GM19438 (cell line): ENCODE results near the gene MAFB.

Experiments used
- ATAC-seq: cut with Tn5 transposase; IDR thresholded peaks from one replicate; pipeline ENCODE4 v1.9.1; 2021; ENCODE audit warnings: low read depth; ENCODE audit not compliant: unreplicated experiment

Gene MAFB

DNA sequence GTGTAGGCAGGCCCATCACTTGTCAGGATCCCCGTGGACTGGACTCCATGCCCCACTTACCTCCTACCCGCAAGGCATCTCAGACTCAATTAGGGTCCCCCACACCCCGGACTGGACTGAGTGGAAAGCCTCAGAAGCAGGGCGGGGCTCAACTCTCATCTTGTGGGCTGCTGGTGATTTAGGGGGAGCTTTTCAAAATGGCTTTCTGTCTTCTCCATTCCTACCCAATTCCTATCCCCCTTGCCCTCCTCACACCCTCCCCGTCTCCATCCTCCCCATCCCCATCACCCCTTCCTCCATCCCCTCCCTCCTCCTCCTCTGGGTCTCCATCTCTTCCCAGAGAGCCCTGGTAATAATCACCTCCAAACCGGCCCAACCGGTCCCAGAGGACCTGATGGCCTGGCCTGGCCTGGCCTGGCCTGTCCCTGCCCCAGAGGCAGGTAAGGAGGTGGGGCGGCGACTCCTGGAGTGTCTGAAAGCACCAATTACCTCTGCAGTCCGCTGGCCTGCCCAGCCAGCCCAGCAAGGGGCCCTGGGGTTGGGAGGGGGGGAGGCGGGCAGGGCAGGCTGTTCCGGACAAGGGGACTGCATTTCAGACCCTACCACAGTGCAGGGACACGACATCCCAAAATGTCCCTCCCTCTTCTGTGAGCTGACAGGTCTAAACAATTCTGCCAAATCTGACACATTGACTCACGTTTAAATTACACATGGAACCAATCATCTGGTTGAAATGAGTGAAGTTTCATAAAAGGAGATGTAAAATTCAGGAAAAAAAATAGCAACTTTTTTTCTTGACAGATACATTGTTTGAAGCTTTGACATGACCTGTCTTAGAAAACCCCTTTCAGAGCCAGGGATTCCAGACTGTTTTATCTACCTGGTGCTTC lies 24.8 kb downstream of the MAFB start:
- ATAC-seq = no peak

DNA sequence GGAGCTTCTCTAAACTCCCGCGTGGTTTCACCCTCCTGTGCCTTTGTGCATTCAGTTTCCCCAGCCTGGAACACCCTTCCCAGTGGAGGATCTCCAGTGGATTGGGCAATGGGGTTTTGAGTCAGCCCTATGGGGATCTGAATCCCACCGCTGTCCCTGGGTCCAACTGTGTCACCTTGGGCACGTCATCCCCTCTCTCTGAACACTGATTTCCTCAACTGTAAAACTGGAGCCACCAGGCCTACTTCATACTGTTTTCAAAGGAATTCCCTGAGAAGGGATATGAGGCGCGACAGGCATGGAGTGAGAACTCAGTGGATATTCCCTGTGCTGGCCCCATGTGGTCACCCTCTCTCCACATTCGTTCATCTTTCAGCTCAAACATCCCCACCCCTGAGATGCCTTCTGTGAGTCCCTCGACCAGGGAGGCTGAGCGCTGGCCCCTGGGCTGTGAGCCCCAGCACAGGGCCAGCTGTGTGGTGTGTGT lies 25.7 kb downstream of the MAFB start:
- no peak for ATAC-seq

DNA sequence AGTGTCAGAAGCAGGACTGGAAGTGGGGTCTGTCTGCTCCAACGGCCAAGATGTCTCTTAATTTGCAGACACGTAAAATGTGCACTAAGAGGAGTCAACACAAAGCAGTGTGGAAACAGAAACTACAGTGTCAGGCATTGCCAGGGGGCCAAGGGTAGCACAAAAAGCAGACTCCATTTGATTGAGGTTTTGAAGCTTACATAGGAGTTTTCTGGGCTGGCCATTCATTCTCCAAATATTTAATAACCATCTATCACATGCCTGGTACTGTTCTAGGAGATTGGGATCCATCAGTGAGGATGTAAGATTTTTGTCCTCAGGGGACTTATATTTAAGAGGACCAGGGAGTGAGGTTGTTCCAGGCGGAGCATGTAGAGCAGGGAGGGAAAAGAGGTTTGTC lies 29.5 kb downstream of the MAFB start:
- ATAC-seq = no peak

DNA sequence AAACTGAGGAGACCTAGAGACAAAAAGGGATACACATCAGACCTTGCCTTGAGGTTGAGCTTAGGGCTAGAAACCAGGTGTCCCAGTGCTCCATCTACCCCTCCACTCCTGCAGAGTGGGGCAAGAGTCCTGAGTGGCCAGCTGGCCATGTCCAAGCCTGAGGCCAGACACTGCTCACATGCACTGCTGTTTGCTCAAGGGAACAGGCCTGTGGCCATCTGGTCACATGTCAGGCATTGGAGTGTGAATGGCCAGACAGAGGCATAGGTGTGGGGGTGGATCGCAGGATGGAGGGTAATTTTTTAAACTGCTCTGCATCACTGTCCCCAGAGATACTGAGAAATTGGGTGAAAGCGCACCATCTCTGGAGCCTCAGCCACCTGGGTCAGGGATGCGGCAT lies 30.5 kb downstream of the MAFB start:
- no peak for ATAC-seq

DNA sequence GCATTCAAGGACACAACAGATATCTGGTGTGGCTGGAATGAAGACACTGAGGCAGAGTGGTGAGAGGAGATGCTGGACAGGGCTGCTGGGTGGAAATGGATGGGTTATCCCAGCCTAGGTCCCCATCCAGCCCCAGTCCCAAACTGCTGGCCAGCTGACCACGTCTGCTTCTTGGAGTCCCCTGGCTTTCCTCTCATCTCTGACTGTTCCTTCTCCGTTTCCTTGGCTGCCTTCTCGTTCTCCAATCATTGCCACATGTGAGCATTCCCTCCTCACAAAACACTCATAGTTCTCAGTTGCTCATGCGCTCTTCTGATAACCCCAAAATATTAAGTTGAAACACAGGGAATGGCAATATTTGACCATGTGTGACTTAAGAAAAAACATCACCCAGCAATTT lies 31.5 kb downstream of the MAFB start:
- no peak for ATAC-seq

DNA sequence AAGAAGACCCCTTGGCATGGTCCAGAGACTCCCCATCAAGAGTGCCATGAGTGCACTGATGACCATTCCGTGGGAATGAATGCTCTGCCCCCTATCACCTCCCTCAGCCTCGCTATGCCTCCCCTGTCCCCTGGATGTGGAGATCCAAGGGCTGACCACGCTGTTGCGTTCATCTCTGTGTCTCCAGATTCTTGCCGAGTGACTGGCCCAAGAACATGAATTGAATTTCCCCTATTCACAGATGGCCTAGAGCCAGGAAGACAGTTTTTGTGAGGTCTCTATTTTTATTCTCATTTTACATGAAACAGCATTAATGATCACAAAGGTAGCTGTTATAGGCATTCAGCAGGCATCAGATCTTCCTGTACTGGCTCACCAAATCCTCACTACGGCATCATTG lies 33.6 kb downstream of the MAFB start:
- no peak for ATAC-seq

DNA sequence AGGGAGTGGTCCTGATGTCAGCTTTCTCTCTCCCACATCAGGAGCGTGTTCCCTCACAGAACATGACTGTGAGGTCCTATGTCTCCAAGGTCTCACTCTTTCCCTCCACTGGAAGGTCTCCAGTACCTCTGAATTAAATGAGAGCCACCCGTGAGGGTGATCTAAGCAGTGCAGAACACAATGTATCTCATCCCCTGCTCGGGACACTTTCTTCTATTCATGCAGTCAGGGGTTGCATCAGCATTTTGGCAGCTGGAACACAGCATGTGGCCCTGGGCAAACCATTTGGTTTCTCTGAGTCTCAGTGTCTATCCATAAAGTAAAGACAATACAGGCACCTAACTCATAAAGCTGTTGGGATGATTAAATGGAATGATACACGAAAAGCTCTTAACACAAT lies 34.2 kb downstream of the MAFB start:
- ATAC-seq = no peak

DNA sequence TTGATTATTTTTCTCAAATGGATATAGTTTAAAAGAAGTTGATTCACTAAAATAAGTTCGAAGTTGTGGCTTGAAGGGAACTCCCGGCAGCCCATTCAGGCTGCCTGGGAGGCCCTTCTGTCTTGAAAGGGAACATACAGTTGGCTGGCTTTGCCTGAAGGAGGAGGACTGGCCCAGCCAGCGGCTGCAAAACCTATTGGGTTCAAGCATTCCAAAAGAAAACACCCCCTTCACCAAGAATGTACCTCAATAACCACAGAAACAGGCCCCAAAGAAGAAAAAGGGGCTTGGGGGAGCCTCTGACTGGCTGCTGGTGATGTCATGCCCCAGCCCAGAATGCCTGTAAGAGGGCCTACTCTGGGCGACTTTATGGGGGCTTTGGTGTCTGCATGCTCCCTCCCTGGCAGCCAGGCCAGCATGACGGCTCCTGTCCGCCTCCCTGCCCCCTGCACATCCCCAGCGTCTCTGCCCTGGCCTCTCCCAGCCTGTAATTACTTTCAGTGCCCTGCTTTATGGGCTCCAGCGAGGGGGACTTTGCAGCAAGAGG lies 36.5 kb downstream of the MAFB start:
- no peak for ATAC-seq

DNA sequence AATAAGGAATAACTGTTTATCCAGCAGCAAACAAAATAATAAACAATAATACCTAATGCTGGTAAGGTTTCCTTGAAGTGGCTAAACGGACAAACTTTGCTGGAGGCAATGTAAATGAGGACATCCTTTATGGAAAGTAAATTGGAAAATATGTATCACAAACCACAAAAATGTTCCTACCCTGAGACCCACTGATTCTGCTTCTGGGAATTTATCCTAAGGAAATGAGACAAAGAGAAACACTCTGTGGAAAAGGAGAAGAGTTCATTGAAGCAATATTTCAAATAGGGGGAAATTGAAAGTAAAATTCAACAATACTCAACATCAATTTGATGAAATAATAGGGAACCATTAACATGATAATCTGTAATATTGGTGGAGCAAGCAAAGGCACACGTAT lies 37.9 kb downstream of the MAFB start:
- no peak for ATAC-seq

DNA sequence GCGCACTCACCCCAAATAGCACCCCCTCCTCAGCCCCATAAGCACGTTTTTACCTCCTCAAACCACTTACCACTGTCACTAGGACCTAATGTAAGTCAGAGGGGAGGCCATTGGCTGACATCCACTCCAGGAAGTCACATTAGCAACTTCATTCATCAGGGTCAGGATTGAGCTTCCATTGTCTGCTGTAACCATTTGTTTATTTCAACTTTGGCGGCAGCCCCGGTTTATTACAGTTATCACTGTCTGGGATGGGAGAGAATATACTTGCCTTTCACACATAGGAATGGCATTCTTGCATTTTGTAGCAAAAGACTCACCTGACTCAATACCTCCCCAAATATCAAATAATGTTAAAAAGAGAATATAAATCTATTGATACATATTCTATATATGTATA lies 38.3 kb downstream of the MAFB start:
- ATAC-seq = no peak

DNA sequence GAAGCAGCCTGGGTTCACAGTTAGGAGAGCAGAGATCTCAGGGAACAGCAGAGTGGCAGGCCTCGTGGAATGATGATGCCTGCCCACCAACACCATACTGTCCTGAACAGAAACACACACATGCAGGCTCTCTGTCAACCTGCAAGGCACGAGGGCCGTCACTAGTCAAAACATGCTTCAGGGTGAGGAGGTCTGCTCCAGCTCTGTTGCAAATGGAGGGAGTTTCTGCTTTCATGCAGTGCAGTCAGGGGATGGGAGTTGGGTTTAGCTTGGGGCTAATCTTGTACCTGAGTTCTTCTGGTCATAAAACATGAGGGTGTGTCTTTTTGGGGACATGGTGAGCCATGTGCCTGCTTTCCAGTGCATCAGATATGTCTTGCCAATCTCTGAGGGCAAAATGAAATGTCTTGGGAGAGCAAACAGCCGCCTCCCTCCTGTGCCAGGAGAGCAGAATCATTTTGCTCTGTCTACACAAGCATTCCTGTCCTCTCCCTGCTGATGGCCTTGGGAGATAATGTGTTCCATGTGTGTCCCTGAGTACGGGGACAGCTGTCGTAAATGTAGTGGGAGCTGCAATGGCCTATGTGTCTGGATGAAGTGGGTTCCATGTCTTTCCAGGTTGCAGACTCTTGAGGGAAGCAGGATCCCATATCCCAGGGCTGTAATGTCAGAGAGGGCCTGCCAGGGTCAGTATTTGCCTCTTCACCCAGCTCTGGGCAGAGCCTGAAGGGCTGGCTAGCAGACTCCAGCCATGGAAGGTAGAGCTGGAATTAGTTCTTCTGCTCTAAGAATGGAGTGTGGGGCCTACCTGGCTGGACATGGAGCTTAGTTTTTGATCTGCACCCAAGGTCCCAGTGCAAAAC lies 40.6 kb downstream of the MAFB start:
- no peak for ATAC-seq

DNA sequence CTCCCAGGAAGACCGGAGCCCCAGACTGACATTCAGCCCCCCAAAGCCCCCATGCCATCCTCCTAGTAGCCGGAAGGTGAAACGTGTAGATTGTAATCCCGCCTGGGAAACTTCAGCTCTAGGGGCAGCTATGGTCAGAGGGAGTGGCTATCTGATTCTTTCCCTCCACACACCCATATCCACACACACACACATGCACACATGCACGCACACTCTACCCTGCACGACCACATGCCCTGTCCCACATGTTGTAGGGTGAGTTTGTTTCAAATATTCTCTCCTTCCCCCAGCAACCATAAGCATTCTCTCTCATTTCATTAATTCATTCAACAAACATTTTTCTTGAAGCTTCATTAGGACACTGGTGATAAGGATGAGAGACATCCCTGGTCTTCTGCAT lies 42.2 kb downstream of the MAFB start:
- ATAC-seq = no peak

DNA sequence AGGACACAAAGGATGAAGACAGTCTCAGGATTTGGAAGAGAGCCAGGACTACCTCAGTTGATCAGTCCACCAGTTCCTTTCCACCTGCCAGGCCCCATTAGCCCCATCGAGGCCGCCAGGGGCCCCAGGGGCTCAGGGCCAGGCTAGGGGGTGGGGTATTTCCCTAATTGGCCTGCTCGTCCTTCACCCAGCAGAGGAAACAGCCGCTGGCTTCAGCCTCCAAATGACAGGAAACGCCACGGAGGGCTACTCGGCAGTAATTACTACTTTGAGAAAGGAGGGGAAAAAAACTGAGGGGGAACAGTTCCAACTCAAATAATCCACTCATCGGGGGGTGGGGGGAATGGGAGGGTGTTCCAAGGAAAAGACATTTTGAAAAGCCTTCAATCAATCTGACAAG lies 42.7 kb downstream of the MAFB start:
- no peak for ATAC-seq

DNA sequence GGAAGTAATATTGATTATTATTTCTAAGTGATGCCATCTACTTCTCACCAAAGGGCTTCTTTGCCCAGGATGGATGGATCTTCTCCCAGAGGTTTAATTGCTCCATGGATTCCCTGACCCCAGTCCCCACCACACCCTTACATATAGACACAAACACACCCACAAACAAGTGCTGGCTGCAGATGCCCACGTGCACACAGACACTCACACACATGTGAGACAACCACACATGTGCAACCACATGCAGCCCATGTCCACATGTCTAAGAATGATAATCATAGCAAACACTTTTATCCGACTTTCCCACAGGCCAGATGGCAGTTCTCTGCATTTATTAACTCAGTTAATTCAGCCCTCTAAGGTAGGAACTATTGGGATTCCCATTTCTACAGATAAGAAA lies 44.2 kb downstream of the MAFB start:
- no peak for ATAC-seq

DNA sequence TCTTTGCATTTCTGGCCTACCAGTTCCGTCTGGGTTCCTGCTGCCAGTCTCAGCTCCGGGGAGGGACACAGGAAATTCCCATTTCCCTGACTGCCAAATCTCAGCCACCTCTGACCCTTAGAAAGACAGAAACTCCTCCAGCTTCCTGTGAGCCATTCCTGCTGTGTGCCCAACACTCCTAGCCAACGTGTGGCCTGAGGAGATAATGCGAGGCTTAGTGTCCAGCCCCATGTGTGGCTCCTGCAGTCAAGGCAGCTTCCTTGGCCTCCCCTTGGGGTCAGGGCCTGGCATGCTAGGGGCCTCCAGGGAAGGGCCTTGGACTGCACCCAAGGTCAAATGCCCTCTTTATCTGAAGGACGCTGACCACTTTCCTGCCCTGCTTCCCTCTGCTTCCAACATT lies 45.1 kb downstream of the MAFB start:
- no peak for ATAC-seq

DNA sequence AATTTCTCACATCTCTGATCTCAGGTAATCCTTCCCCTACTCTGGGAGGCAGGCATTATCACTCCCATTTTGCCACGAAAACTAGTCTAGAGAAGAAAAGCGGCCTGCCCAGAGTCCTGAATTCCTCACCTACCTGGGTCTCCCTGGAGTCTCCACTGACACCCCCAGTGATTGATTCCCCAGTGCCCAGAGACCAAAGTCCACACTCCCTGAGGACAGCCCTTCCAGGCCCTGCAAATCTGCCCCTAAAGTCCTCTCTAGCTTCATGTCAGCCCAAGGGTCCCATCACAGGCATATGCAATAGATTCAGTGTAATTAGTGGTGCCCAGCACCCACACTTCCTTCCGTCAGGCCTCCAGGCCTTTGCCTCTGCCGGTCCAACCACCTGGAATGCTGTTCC lies 47.2 kb downstream of the MAFB start:
- ATAC-seq = no peak

DNA sequence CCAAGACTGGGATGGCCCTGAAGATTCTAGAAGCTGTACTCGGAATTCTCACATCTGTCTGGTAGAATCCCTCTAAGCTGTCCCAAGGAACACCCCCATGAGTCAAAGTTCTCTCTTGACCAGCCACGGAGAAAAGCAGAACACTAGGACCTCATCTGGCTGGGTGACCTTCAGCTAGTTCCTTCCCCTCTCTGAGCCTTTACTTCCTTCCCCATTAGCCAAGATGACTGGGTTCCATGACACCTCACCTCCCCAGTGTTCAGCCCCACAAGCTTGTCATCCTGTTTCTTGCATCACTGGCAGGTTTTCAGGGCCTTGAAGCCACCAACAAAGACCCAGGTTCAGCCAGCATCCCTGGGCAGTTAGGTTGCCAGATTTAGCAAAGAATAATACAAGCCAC lies 47.8 kb downstream of the MAFB start:
- ATAC-seq = no peak

DNA sequence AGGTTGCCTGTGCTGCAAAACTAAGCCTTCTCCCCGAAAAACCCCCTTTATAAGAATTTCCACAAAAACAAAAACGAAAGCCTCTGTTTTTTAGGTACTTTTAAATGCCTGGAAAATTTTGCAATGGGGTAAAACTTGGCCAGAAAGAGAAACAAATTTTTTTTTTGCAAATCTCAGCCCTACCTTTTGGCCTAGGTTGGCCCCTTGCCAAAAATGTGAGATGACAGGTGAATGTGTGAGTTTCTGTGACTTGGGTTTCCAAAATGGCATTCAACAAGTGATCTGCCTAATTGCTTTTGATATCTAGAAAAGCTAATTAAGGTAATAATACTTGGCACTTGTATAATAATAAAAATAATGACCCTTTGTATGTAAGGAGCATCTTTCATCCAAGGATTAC lies 48.4 kb downstream of the MAFB start:
- no peak for ATAC-seq

DNA sequence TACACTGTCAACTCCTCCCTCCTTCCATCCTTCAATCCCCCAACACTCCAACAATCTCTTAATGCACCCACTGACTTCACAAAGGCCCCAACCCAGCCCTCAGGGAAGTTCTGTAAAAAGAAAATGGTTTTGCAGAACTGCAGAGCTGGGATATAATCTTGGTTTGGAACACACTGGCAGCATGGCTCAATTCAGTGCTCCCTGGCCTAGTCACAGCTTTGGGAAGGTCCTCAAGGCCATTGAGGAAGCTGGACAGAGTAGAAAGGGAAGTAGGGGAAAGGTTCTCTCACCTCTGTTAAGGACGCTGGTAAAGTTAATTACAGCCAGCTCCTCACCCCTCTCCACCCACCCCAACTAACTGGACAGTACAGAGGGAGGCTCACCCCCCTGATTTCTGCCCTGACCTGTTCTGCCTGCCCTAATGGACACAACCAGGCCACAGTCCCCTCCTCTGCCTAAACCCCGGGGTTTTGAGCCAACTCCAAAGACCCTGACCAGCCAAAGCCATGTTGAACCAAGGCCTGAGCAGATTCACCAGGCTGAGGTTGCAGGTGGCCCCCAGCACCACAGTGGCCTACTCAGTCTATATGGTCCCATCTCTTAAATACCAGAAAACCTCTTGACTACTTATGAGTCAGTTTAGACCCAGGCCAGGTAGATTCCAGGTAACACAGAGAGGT lies 49.2 kb downstream of the MAFB start:
- no peak for ATAC-seq

DNA sequence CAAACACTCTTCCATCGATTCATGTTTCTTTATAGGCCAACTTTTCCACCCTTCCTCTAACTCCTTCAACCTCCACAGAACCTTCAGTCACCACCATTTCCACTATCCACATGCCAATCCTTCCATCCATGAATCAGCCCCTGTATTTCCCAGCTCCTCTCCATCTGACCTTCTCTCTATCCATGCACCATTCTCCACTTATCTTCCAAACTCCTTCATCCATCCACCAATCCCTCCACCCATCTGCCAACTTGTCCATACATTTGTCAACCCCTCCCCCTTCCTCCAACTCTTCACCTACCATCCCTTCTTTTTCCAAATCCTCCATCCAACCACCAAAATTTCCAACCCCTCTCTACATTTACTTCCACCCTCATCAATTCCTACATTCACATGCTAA lies 49.9 kb downstream of the MAFB start:
- ATAC-seq = no peak

DNA sequence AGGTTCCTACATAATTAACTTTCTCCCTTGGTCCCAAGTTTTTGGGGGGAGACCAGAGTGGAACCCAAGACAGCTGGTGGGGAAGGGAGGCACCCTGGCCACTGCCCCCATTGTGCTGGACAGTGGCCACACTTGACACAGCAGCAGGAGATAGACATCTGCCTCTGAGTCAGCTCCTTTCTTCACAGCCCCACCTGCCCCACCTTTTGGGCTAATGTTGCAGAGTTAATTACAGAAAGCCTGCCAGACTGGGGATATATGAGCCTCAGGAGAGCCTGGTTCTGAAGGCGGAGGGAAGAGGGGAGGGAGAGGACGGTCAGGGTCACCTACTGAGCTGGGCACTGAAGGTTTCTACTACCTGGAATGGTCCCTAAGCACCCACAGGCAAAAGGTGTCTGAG lies 50.6 kb downstream of the MAFB start:
- ATAC-seq = no peak
